ENCODE measurements around the gene LRFN3.
"Not testable (repeated sequence)": the region's sequence is repeated elsewhere in the genome, so short reads cannot be mapped to it uniquely, and the experiment has no call there.

Gene LRFN3

GRCh38 chr19:35935911-35936737, at the start of gene LRFN3:
TSS of gene LRFN3 (plus strand) at chr19:35936374. CDS start at chr19:35939426, 3,052 bp downstream.
- peak; percentile 65 for DNase-seq (ENCODE audit: low spot score)

DNA sequence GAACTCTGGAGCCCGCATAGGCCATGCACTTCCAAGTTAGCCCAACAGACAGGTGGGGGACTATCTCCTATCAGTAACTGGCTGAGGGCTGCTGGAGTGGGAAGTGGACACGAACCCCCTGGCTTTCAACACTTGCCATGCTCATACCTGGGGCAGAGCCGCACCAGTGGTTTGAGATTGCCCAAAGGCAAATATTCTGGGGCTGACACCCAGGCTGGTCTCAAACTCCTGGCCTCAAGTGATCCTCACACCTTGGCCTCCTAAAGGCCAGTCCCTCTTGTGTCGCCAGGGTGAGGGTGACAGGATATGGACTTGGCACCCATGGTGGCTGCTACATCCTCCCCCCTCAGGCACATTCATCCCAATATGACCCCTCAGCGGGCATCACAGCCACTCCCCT, 49.0 kb upstream of the LRFN3 start:
- no peak for DNase-seq (ENCODE audit: low spot score)

GRCh38 chr19:35888398-35888797, 47.8 kb upstream of the LRFN3 start:
- no peak for DNase-seq (ENCODE audit: low spot score)

GRCh38 chr19:35889370-35890112, 46.6 kb upstream of the LRFN3 start:
- DNase-seq (ENCODE audit: low spot score): no peak

GRCh38 chr19:35890113-35890650, 46.0 kb upstream of the LRFN3 start:
- DNase-seq (ENCODE audit: low spot score): no peak

DNA sequence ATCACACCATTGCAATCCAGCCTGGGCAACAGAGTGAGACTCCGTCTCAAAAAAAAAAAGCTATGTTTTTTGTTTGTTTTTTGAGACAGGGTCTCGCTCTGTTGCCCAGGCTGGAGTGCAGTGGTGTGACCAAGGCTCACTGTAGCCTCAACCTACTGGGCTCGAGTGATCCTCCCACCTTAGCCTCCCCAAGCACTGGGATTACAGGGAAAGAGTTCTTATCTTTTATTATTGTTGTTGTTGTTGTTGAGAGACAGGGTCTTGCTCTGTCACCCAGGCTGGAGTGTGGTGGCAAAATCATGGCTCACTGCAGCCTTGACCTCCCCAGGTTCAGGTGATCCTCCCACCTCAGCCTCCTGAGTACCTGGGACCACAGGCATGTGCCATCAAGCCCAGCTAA, 44.4 kb upstream of the LRFN3 start:
- not testable (repeated sequence) for DNase-seq (ENCODE audit: low spot score)

DNA sequence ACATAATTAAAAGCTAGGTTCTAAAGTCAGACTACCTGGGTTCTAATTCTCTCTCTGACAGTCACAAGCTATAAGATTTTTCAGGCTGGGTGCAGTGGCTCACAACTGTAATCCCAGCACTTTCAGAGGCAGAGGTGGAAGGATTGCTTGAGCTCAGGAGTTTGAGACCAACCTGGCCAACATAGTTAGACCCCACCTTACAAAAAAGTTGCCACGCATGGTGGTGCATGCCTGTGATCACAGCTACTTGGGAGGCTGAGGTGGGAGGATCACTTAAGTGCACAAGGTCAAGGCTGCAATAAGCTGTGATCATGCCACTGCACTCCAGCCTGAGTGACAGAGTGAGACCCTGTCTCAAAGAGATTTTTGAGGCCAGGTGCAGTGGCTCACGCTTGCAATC, 41.8 kb upstream of the LRFN3 start:
- DNase-seq (ENCODE audit: low spot score): no peak

GRCh38 chr19:35895911-35896642, 40.1 kb upstream of the LRFN3 start:
- no peak for DNase-seq (ENCODE audit: low spot score)

- no peak for DNase-seq (ENCODE audit: low spot score)
Observed at GRCh38 chr19:35896643-35897040, 39.5 kb upstream of the LRFN3 start.

GRCh38 chr19:35897706-35898451, 38.3 kb upstream of the LRFN3 start:
- DNase-seq (ENCODE audit: low spot score): no peak

- no peak for DNase-seq (ENCODE audit: low spot score)
Observed at GRCh38 chr19:35898499-35898809, 37.7 kb upstream of the LRFN3 start.

- peak; percentile 65 for DNase-seq (ENCODE audit: low spot score)
Observed at GRCh38 chr19:35899547-35900214, 36.5 kb upstream of the LRFN3 start.

- no peak for DNase-seq (ENCODE audit: low spot score)
Observed at GRCh38 chr19:35901055-35901644, 35.0 kb upstream of the LRFN3 start.

GRCh38 chr19:35901854-35902661, 34.1 kb upstream of the LRFN3 start, which contains the start of gene HCST:
TSS of gene HCST (plus strand) at chr19:35902529. CDS start at chr19:35902594, 65 bp downstream.
- no peak for DNase-seq (ENCODE audit: low spot score)

- no peak for DNase-seq (ENCODE audit: low spot score)
Observed at GRCh38 chr19:35902870-35903475, 33.2 kb upstream of the LRFN3 start.

- peak; percentile 53 for DNase-seq (ENCODE audit: low spot score)
Observed at GRCh38 chr19:35903550-35904179, 32.5 kb upstream of the LRFN3 start.

GRCh38 chr19:35904311-35905068, 31.7 kb upstream of the LRFN3 start:
- DNase-seq (ENCODE audit: low spot score): no peak

DNA sequence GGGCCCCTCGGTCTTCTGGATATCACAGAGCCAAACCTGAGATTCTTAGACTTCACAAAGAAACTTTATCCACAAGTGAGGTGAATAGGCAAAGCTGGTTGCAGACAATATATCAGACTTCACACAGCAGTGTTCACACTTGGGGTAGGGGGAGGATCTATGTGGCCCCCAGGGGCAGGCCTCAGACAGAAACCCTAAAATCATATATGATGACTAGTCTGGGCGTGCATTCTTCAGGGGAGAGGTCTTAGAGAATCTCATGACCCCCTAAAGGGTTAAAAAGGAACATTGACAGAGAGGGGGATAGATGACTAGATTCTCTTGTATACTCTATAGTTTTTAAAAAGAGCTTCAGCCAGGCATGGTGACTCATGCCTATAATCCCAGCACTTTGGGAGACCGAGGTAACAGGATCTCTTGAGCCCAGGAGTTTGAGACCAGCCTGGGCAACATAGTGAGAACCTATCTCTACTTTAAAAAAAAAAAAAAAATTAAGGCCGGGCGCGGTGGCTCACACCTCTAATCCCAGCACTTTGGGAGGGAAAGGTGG, 30.9 kb upstream of the LRFN3 start:
- no peak for DNase-seq (ENCODE audit: low spot score)
